A673 (cell line): ENCODE results near the gene LCN9. TPM values are rescaled to one million over a fixed set of nuclear protein-coding genes. Genes with fewer than 3 reads are reported as not detected.
"Not testable (repeated sequence)": the region's sequence is repeated elsewhere in the genome, so short reads cannot be mapped to it uniquely, and the experiment has no call there.

Experiments
- BruUV-seq: library from RNA; stranded (reverse); fragments of 400-500 nt; replicated peaks from 2 replicates; lab custom pipeline; 2021; lab: Mats Ljungman, UMichigan
- CTCF ChIA-PET: fragments of 300-600 bp; sonication (Branson Sonifier 250); formaldehyde crosslinking; loops from one replicate; lab custom pipeline; 2022; ENCODE audit warnings: antibody characterized with exemption; lab: Charles Lee
- POLR2A ChIA-PET: fragments of 300-600 bp; sonication (Branson Sonifier 250); formaldehyde crosslinking; loops from one replicate; lab custom pipeline; 2022; ENCODE audit warnings: antibody characterized with exemption; ENCODE audit not compliant: low non-redundant PET; lab: Charles Lee
- DNase-seq: peaks from one replicate; pipeline ENCODE4 v3.0.0-alpha.2; 2015; ENCODE audit warnings: low spot score
- H3K27ac ChIP-seq: fragments of 200-600 bp; sonication (generic); 2 replicates; pipeline ENCODE4 v1.5.1; 2016; ENCODE audit warnings: mixed run types, low read depth, mild to moderate bottlenecking, mixed read lengths, antibody characterized with exemption, low read length; ENCODE audit not compliant: poor library complexity, severe bottlenecking
- H3K27me3 ChIP-seq: fragments of 200-600 bp; sonication (generic); replicated peaks from 2 replicates; pipeline ENCODE4 v1.6.1; 2017; ENCODE audit warnings: mixed run types, low read depth, mild to moderate bottlenecking, mixed read lengths, antibody characterized with exemption, low read length; ENCODE audit not compliant: insufficient read depth, poor library complexity
- H3K36me3 ChIP-seq: fragments of 200-600 bp; sonication (generic); 2 replicates; pipeline ENCODE4 v1.6.1; 2016; ENCODE audit warnings: mixed run types, mild to moderate bottlenecking, mixed read lengths, antibody characterized with exemption, low read length; ENCODE audit not compliant: insufficient read depth, poor library complexity, severe bottlenecking
- H3K4me1 ChIP-seq: fragments of 200-600 bp; sonication (generic); 2 replicates; pipeline ENCODE4 v1.6.1; 2017; ENCODE audit warnings: mixed run types, mild to moderate bottlenecking, mixed read lengths, antibody characterized with exemption, low read length; ENCODE audit not compliant: insufficient read depth, poor library complexity, severe bottlenecking
- H3K4me3 ChIP-seq: fragments of 200-600 bp; sonication (generic); 2 replicates; pipeline ENCODE4 v1.5.1; 2016; ENCODE audit warnings: low read depth, mixed run types, mild to moderate bottlenecking, mixed read lengths, low read length; ENCODE audit not compliant: poor library complexity, severe bottlenecking
- H3K9me3 ChIP-seq: fragments of 200-600 bp; sonication (generic); 2 replicates; pipeline ENCODE4 v1.6.1; 2016; ENCODE audit warnings: mixed run types, low read depth, mild to moderate bottlenecking, mixed read lengths, antibody characterized with exemption, low read length; ENCODE audit not compliant: poor library complexity, severe bottlenecking
- EZH2 ChIP-seq: fragments of 200-600 bp; sonication (generic); IDR thresholded peaks from 2 replicates; pipeline ENCODE4 v1.6.1; 2017; ENCODE audit warnings: borderline replicate concordance, low read depth, mild to moderate bottlenecking, mixed read lengths, antibody characterized with exemption, low read length; ENCODE audit not compliant: poor library complexity, severe bottlenecking
- intact Hi-C: fragments of 100-400 bp; cut with micrococcal nuclease; formaldehyde crosslinking; loops from one replicate; pipeline ENCODE4 v1.10.0; 2022; ENCODE audit not compliant: unreplicated experiment
- total RNA-seq: library from RNA; stranded (reverse); gene quantifications from 2 replicates; pipeline ENCODE4 v1.2.3, GENCODE V29; 2021
- TF ChIP-seq, protein P1 (sequence below): fragments of 300-800, 200-600 bp; sonication (generic); conservative IDR thresholded peaks from 2 replicates; pipeline ENCODE4 v1.5.1; 2017; ENCODE audit warnings: low read depth, mild to moderate bottlenecking, antibody characterized with exemption, low read length, moderate library complexity, mixed read lengths

LCN9 gene
- total RNA-seq, 1 experiment from 2014 or later, result not detected

- H3K27ac ChIP-seq, result no peak overlapping the region
- CTCF ChIA-PET, result no interaction called here
- H3K36me3 ChIP-seq, result no peaks in the 10 kb centered on the region
- no peak overlapping the region for H3K4me3 ChIP-seq
- no peaks in the 10 kb centered on the region for H3K9me3 ChIP-seq
- intact Hi-C loops, result no loop called here
- BruUV-seq, result no TSS peak
- POLR2A ChIA-PET, result no interaction called here
- peaks cover 3% of the 10 kb centered on the region for H3K27me3 ChIP-seq
- DNase-seq, result no peak
- no peak for TF ChIP-seq EZH2
- TF ChIP-seq, protein P1, sequence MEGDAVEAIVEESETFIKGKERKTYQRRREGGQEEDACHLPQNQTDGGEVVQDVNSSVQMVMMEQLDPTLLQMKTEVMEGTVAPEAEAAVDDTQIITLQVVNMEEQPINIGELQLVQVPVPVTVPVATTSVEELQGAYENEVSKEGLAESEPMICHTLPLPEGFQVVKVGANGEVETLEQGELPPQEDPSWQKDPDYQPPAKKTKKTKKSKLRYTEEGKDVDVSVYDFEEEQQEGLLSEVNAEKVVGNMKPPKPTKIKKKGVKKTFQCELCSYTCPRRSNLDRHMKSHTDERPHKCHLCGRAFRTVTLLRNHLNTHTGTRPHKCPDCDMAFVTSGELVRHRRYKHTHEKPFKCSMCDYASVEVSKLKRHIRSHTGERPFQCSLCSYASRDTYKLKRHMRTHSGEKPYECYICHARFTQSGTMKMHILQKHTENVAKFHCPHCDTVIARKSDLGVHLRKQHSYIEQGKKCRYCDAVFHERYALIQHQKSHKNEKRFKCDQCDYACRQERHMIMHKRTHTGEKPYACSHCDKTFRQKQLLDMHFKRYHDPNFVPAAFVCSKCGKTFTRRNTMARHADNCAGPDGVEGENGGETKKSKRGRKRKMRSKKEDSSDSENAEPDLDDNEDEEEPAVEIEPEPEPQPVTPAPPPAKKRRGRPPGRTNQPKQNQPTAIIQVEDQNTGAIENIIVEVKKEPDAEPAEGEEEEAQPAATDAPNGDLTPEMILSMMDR, result no peak
- no peaks in the 10 kb centered on the region for H3K4me1 ChIP-seq
Measured at GRCh38 chr9:135665795-135666189, 2.7 kb downstream of the LCN9 start.

- ChIA-PET POLR2A (no interaction called here), CTCF (no interaction called here)
- H3K36me3 ChIP-seq, result no peaks in the 10 kb centered on the region
- intact Hi-C loops, result no loop called here
- H3K27ac ChIP-seq, result no peak overlapping the region
- TF ChIP-seq, protein P1, result no peak
- no peak for TF ChIP-seq EZH2
- BruUV-seq, result no TSS peak
- DNase-seq, result no peak
- no peaks in the 10 kb centered on the region for H3K4me1 ChIP-seq
- no peak overlapping the region for H3K4me3 ChIP-seq
- H3K27me3 ChIP-seq, result peaks cover 3% of the 10 kb centered on the region
- H3K9me3 ChIP-seq, result no peaks in the 10 kb centered on the region
Measured at GRCh38 chr9:135666534-135667462, 3.7 kb downstream of the LCN9 start.

- H3K4me3 ChIP-seq, result no peak overlapping the region
- no peak overlapping the region for H3K27ac ChIP-seq
- DNase-seq, result no peak
- intact Hi-C loops, result no loop called here
- no peaks in the 10 kb centered on the region for H3K36me3 ChIP-seq
- ChIA-PET CTCF (no interaction called here), POLR2A (no interaction called here)
- H3K4me1 ChIP-seq, result no peaks in the 10 kb centered on the region
- TF ChIP-seq, protein P1, result no peak
- no peak for TF ChIP-seq EZH2
- BruUV-seq, result no TSS peak
- H3K9me3 ChIP-seq, result no peaks in the 10 kb centered on the region
- peaks cover 3% of the 10 kb centered on the region for H3K27me3 ChIP-seq
Measured at GRCh38 chr9:135667463-135668001, 4.4 kb downstream of the LCN9 start.

GRCh38 chr9:135669018-135669417 is 5.9 kb downstream of the LCN9 start:
- H3K36me3 ChIP-seq, BruUV-seq, intact Hi-C loops, DNase-seq, H3K9me3 ChIP-seq, H3K27me3 ChIP-seq, H3K4me3 ChIP-seq, H3K4me1 ChIP-seq, CTCF ChIA-PET, H3K27ac ChIP-seq, POLR2A ChIA-PET: not testable (repeated sequence)
